Loucy (cell line): Measurements from ENCODE around the gene TNC.

Source experiments
- H2AFZ ChIP-seq: fragments of 200-600 bp; sonication (generic); 2 replicates; pipeline ENCODE4 v1.6.0; 2016; ENCODE audit warnings: antibody characterized with exemption, mild to moderate bottlenecking, low read length, moderate library complexity
- H3F3A ChIP-seq: fragments of 200-600 bp; 2 replicates; pipeline ENCODE4 v1.6.0; 2016; ENCODE audit warnings: antibody characterized with exemption, low read depth, mild to moderate bottlenecking
- H3K27me3 ChIP-seq: fragments of 200-600 bp; sonication (generic); 2 replicates; pipeline ENCODE4 v1.6.1; 2014; ENCODE audit warnings: low read length, mild to moderate bottlenecking; ENCODE audit not compliant: insufficient read depth, poor library complexity, severe bottlenecking
- H3K36me3 ChIP-seq: fragments of 200-600 bp; sonication (generic); 2 replicates; pipeline ENCODE4 v1.6.1; 2016; ENCODE audit warnings: low read length; ENCODE audit not compliant: insufficient read depth
- H3K4me1 ChIP-seq: fragments of 200-600 bp; sonication (generic); 2 replicates; pipeline ENCODE4 v1.5.1; 2014; ENCODE audit warnings: low read length, mild to moderate bottlenecking; ENCODE audit not compliant: insufficient read depth, poor library complexity, severe bottlenecking
- H3K4me2 ChIP-seq: fragments of 200-600 bp; sonication (generic); 2 replicates; pipeline ENCODE4 v1.6.0; 2014; ENCODE audit warnings: antibody characterized with exemption, low read length, low read depth, mild to moderate bottlenecking; ENCODE audit not compliant: poor library complexity, severe bottlenecking
- H3K4me3 ChIP-seq: fragments of 200-600 bp; sonication (generic); 2 replicates; pipeline ENCODE4 v1.5.1; 2014; ENCODE audit warnings: low read length, mild to moderate bottlenecking, mixed read lengths; ENCODE audit not compliant: poor library complexity, severe bottlenecking
- H3K79me2 ChIP-seq: fragments of 200-600 bp; sonication (generic); 2 replicates; pipeline ENCODE4 v1.6.1; 2014; ENCODE audit warnings: low read length; ENCODE audit not compliant: insufficient read depth
- H3K9ac ChIP-seq: fragments of 200-600 bp; sonication (generic); 2 replicates; pipeline ENCODE4 v1.6.0; 2014; ENCODE audit warnings: mild to moderate bottlenecking, low read depth, low read length, moderate library complexity; ENCODE audit not compliant: poor library complexity, severe bottlenecking
- H3K9me2 ChIP-seq: fragments of 200-600 bp; sonication (generic); replicated peaks from 2 replicates; pipeline ENCODE4 v1.6.1; 2016; ENCODE audit warnings: low read depth, low read length, mixed read lengths
- H3K9me3 ChIP-seq: fragments of 200-600 bp; sonication (generic); 2 replicates; pipeline ENCODE4 v1.6.1; 2014; ENCODE audit warnings: mild to moderate bottlenecking, antibody characterized with exemption, low read length, low read depth; ENCODE audit not compliant: insufficient read depth
- H4K20me1 ChIP-seq: fragments of 200-600 bp; sonication (generic); 2 replicates; pipeline ENCODE4 v1.6.0; 2014; ENCODE audit warnings: antibody characterized with exemption, low read length, mild to moderate bottlenecking; ENCODE audit not compliant: insufficient read depth, poor library complexity, severe bottlenecking
- EZH2phosphoT487 ChIP-seq: fragments of 200-600 bp; IDR thresholded peaks from 2 replicates; pipeline ENCODE4 v1.6.1; 2018; ENCODE audit warnings: antibody characterized with exemption, mild to moderate bottlenecking, moderate library complexity, borderline replicate concordance
- TF ChIP-seq, protein P1 (sequence below): fragments of 200-600 bp; sonication (generic); conservative IDR thresholded peaks from 2 replicates; pipeline ENCODE4 v1.5.1; 2014; ENCODE audit warnings: mild to moderate bottlenecking, antibody characterized with exemption, low read length

Gene TNC

DNA sequence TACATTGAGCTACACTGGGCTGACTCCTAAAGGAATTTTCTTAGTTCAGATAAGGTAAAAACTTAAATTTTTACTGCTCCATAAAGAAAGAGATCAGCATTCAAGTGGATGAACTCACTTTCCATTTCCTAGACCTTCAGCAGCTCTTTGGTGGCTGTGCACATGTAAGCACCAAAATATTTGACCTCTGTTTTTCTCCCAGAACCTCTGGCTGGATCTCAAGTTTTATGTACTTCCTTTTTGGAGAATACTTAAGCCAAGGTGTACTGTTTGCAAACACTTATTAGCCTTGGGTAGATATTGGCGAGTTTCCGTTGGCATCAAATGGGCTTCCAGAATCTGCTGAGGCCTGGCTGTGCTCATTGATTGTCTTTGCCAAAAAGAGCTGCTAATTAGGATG, 10.3 kb downstream of the TNC start:
- no peaks in the 10 kb centered on the region for H3K36me3 ChIP-seq
- H3K9me2 ChIP-seq = no peaks in the 10 kb centered on the region
- H3K9ac ChIP-seq = no peak overlapping the region
- H3K27me3 ChIP-seq = no peaks in the 10 kb centered on the region
- no peaks in the 10 kb centered on the region for H4K20me1 ChIP-seq
- TF ChIP-seq EZH2phosphoT487 = no peak
- TF ChIP-seq, protein P1, sequence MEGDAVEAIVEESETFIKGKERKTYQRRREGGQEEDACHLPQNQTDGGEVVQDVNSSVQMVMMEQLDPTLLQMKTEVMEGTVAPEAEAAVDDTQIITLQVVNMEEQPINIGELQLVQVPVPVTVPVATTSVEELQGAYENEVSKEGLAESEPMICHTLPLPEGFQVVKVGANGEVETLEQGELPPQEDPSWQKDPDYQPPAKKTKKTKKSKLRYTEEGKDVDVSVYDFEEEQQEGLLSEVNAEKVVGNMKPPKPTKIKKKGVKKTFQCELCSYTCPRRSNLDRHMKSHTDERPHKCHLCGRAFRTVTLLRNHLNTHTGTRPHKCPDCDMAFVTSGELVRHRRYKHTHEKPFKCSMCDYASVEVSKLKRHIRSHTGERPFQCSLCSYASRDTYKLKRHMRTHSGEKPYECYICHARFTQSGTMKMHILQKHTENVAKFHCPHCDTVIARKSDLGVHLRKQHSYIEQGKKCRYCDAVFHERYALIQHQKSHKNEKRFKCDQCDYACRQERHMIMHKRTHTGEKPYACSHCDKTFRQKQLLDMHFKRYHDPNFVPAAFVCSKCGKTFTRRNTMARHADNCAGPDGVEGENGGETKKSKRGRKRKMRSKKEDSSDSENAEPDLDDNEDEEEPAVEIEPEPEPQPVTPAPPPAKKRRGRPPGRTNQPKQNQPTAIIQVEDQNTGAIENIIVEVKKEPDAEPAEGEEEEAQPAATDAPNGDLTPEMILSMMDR = no peak
- no peaks in the 10 kb centered on the region for H3K79me2 ChIP-seq
- H2AFZ ChIP-seq = no peak overlapping the region
- no peaks in the 10 kb centered on the region for H3K9me3 ChIP-seq
- no peaks in the 10 kb centered on the region for H3K4me1 ChIP-seq
- no peak overlapping the region for H3K4me2 ChIP-seq
- no peak overlapping the region for H3K4me3 ChIP-seq
- H3F3A ChIP-seq = no peaks in the 10 kb centered on the region

DNA sequence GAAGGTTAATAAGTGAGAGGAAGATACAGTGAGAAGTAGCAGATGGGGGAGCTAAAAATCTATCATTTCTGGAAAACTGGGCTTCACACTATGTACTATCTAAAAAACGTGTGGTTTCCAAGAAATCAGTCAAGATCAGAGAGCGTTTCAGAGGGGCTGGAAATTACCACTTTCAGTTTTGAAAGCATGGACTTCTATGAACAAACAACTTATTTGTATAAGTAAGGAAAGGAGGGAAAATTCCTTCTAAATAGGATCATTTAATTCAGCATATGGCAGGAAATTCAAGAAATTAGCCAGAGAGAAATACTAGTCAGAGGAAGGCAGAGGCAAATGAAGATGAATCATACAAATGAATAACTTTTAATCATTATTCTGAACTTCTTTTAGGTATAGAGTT, 11.3 kb downstream of the TNC start:
- Histone ChIP-seq H3F3A (no peaks in the 10 kb centered on the region), H3K9me2 (no peaks in the 10 kb centered on the region), H3K9me3 (no peaks in the 10 kb centered on the region), H3K27me3 (no peaks in the 10 kb centered on the region), H3K4me3 (no peak overlapping the region), H2AFZ (no peak overlapping the region), H3K79me2 (no peaks in the 10 kb centered on the region), H3K4me1 (no peaks in the 10 kb centered on the region), H3K4me2 (no peak overlapping the region), H3K9ac (no peak overlapping the region), H4K20me1 (no peaks in the 10 kb centered on the region), H3K36me3 (no peaks in the 10 kb centered on the region)
- TF ChIP-seq, protein P1 = no peak
- TF ChIP-seq EZH2phosphoT487 = no peak

DNA sequence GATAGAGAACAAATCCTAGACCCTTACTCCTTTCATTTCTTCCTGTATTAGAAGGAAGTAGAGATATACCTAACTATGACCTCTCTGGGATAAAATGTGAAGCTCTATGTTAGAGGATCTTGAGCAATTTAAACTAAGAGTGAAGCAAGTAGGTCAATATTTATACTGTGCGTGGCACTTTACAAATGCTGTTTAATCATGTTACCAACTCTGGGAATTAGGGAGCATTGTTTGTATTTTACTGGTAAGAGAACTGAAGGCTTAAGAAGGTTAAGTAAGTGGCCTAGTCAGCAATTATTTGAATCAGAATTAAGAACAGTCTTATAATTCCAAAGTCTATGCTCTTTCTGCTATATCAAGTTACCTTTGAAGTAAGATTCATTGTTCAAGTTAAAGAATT, 12.0 kb downstream of the TNC start:
- H3K79me2 ChIP-seq = no peaks in the 10 kb centered on the region
- H3F3A ChIP-seq = no peaks in the 10 kb centered on the region
- H3K4me2 ChIP-seq = no peak overlapping the region
- no peak overlapping the region for H3K9ac ChIP-seq
- H3K4me1 ChIP-seq = no peaks in the 10 kb centered on the region
- H3K9me2 ChIP-seq = no peaks in the 10 kb centered on the region
- no peak for TF ChIP-seq EZH2phosphoT487
- TF ChIP-seq, protein P1 = no peak
- H3K9me3 ChIP-seq = no peaks in the 10 kb centered on the region
- H3K27me3 ChIP-seq = no peaks in the 10 kb centered on the region
- H3K4me3 ChIP-seq = no peak overlapping the region
- no peaks in the 10 kb centered on the region for H4K20me1 ChIP-seq
- no peak overlapping the region for H2AFZ ChIP-seq
- no peaks in the 10 kb centered on the region for H3K36me3 ChIP-seq
